ENCODE measurements around the gene EXOC2.

Gene EXOC2

DNA sequence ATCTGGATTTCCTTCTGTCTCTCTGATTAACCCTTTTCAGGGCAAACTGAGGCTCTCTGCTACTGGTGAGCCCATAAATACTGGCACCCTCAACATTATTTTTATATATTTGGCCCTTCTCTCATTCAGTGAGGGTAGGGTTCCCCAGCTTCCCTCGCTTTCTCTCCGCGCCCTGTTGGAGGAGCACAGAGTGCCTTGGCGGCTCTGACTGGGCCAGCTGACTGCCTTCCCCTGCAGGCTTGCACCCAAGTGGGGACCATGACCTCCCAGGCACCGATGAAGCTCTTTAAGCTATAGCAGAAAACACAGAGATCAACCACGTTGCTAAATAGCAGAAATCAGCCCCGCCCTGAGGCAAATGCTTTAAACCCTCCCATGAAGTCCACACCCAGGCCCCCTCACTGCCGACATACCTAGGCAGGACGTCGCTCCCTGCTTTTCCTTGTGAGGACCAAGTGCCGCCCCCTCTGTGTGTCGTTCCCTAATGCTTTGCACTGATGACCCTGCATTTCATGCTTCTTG is 141.0 kb downstream of the EXOC2 start:
- TF ChIP-seq POLR2AphosphoS5 (IDR thresholded peaks at IDR 0.05; ENCODE audit: low read depth, low read length) (no peak), REST (IDR thresholded peaks at IDR 0.05; ENCODE audit: insufficient read depth in 1 of 2, low read depth in 2 of 2, low read length in 2 of 2) (no peak), SIN3A (IDR thresholded peaks at IDR 0.05; ENCODE audit: borderline replicate concordance, insufficient read depth, low read length) (no peak), TAF1 (IDR thresholded peaks at IDR 0.05; ENCODE audit: borderline replicate concordance, insufficient read depth, low read length) (no peak), FOXP2 (optimal IDR thresholded peaks at IDR 0.05; ENCODE audit: borderline replicate concordance, extremely low read depth, extremely low read length, insufficient read depth) (no peak)

DNA sequence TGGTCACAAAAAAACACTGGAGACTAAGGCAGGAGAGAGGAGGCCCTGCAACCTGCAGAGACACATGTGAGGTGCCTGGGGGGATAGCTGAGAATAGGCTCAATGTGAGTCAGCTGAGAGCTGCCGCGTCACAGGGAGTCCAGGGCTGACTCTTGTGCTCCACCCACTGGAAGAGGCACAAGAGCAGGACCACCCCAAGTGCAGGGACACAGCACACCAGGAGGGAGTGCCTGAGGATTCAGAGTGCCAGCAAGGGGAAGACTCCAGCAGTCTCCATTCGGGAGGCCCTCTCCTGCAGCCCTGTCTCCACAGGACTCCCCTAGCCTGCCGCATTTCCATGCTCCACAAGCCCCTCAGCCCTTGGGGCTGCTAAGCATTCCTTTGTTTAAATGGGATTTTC is 141.5 kb downstream of the EXOC2 start:
- TF ChIP-seq FOXP2 (optimal IDR thresholded peaks at IDR 0.05; ENCODE audit: borderline replicate concordance, extremely low read depth, extremely low read length, insufficient read depth) (no peak), POLR2AphosphoS5 (IDR thresholded peaks at IDR 0.05; ENCODE audit: low read depth, low read length) (no peak), SIN3A (IDR thresholded peaks at IDR 0.05; ENCODE audit: borderline replicate concordance, insufficient read depth, low read length) (no peak), TAF1 (IDR thresholded peaks at IDR 0.05; ENCODE audit: borderline replicate concordance, insufficient read depth, low read length) (no peak), REST (IDR thresholded peaks at IDR 0.05; ENCODE audit: insufficient read depth in 1 of 2, low read depth in 2 of 2, low read length in 2 of 2) (no peak)

GRCh38 chr6:549906-550305 is 143.0 kb downstream of the EXOC2 start:
- no peak for TF ChIP-seq FOXP2 (optimal IDR thresholded peaks at IDR 0.05; ENCODE audit: borderline replicate concordance, extremely low read depth, extremely low read length, insufficient read depth)
- no peak for TF ChIP-seq TAF1 (IDR thresholded peaks at IDR 0.05; ENCODE audit: borderline replicate concordance, insufficient read depth, low read length)
- TF ChIP-seq REST (IDR thresholded peaks at IDR 0.05; ENCODE audit: insufficient read depth in 1 of 2, low read depth in 2 of 2, low read length in 2 of 2), result no peak
- TF ChIP-seq SIN3A (IDR thresholded peaks at IDR 0.05; ENCODE audit: borderline replicate concordance, insufficient read depth, low read length), result no peak
- TF ChIP-seq POLR2AphosphoS5 (IDR thresholded peaks at IDR 0.05; ENCODE audit: low read depth, low read length), result no peak

DNA sequence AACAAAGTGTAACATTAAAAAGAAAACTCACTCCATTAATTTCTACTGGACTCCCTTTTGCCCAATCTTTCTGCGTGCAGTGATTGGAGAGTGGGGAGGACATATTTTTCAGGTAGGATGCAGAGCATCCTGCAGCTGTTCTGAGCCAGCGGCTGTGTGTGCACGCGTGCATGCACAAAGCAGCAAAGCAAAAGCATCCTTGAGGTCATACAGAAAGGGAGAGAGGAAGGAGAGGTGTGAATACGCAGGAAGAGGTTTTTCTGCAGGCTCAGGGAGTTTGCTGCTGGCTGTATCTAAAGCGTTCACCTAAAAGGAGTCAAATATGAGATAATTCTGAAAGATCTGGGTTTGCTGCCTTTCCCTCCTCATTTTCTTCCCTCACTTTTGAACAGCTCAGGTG is 144.4 kb downstream of the EXOC2 start:
- TF ChIP-seq POLR2AphosphoS5 (IDR thresholded peaks at IDR 0.05; ENCODE audit: low read depth, low read length), result no peak
- TF ChIP-seq TAF1 (IDR thresholded peaks at IDR 0.05; ENCODE audit: borderline replicate concordance, insufficient read depth, low read length), result no peak
- no peak for TF ChIP-seq FOXP2 (optimal IDR thresholded peaks at IDR 0.05; ENCODE audit: borderline replicate concordance, extremely low read depth, extremely low read length, insufficient read depth)
- no peak for TF ChIP-seq SIN3A (IDR thresholded peaks at IDR 0.05; ENCODE audit: borderline replicate concordance, insufficient read depth, low read length)
- TF ChIP-seq REST (IDR thresholded peaks at IDR 0.05; ENCODE audit: insufficient read depth in 1 of 2, low read depth in 2 of 2, low read length in 2 of 2), result no peak

DNA sequence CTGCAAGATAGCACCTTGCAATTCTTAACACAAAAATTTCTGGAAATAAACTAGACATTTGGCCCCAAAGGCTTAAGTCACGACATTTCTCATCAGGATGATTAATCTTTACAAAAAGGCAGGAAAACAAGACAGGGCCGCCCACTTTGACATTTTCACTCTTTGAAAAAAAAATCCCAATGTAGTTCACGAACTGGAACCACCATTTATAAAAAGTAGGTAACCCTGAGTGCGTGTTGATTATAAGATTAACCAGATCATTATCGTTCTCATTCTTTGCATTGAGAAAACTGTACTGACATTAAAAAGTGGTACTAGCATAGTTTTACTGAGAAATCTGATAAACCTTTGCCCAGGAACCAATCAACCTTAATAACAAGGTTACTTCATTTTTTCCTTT is 144.8 kb downstream of the EXOC2 start:
- TF ChIP-seq POLR2AphosphoS5 (IDR thresholded peaks at IDR 0.05; ENCODE audit: low read depth, low read length), result no peak
